ENCODE results near the gene GNG8.

DNA sequence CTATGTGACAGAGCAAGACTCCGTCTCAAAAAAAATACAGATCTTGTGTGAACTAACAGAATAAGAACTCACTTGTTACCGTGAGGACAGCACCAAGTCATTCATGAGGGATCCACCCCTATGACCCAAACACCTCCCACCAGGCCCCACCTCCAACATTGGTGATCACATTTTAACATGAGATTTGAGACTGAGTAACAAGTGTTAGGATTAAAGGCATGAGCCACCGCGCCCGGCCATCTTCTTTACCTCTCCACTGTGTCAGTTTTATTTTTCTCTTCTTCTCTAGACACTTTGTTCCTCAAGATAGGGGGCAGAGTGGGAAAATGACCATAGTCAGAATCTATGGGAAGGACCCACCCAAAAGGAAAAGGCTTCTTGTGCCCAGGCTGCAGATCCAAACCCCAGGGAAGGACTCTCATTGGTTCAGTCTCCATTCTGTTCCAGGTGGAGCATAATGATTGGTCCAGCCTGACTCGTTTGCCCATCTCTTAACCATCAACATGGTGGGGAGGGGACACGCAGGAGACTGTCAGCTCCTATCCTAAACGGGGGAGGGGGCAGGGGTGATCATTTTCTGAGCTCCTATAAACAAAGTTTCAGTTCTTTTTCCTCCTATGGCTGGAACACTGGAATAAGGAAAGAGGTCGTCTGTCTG lies 36.2 kb downstream of the GNG8 start:
- TF ChIP-seq, protein P1, sequence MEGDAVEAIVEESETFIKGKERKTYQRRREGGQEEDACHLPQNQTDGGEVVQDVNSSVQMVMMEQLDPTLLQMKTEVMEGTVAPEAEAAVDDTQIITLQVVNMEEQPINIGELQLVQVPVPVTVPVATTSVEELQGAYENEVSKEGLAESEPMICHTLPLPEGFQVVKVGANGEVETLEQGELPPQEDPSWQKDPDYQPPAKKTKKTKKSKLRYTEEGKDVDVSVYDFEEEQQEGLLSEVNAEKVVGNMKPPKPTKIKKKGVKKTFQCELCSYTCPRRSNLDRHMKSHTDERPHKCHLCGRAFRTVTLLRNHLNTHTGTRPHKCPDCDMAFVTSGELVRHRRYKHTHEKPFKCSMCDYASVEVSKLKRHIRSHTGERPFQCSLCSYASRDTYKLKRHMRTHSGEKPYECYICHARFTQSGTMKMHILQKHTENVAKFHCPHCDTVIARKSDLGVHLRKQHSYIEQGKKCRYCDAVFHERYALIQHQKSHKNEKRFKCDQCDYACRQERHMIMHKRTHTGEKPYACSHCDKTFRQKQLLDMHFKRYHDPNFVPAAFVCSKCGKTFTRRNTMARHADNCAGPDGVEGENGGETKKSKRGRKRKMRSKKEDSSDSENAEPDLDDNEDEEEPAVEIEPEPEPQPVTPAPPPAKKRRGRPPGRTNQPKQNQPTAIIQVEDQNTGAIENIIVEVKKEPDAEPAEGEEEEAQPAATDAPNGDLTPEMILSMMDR (IDR thresholded peaks at IDR 0.05) = no peak
- no peak for TF ChIP-seq POLR2A (IDR thresholded peaks at IDR 0.05)
